HG03064 (cell line): ENCODE measurements around the gene ZFHX2.

Experiments
- ATAC-seq: cut with Tn5 transposase; IDR thresholded peaks from one replicate; pipeline ENCODE4 v1.9.1; 2021; ENCODE audit warnings: low read depth; ENCODE audit not compliant: unreplicated experiment

The ZFHX2 gene

GRCh38 chr14:23523229-23524016 is 28.1 kb downstream of the ZFHX2 start:
- ATAC-seq: no peak

GRCh38 chr14:23522643-23523198 is 28.8 kb downstream of the ZFHX2 start:
- ATAC-seq: no peak

GRCh38 chr14:23521785-23522640 is 29.6 kb downstream of the ZFHX2 start:
- no peak for ATAC-seq

- no peak for ATAC-seq
Observed at GRCh38 chr14:23520899-23521533, 30.5 kb downstream of the ZFHX2 start.

- no peak for ATAC-seq
Observed at GRCh38 chr14:23518709-23519108, 32.9 kb downstream of the ZFHX2 start.

GRCh38 chr14:23517650-23518326 is 33.8 kb downstream of the ZFHX2 start:
- no peak for ATAC-seq

- ATAC-seq: no peak
Observed at GRCh38 chr14:23514644-23514957, 37.0 kb downstream of the ZFHX2 start.

GRCh38 chr14:23513818-23514643 is 37.5 kb downstream of the ZFHX2 start:
- no peak for ATAC-seq

- no peak for ATAC-seq
Observed at GRCh38 chr14:23513005-23513817, 38.4 kb downstream of the ZFHX2 start.

- ATAC-seq: no peak
Observed at GRCh38 chr14:23512156-23512555, 39.4 kb downstream of the ZFHX2 start.

- ATAC-seq: no peak
Observed at GRCh38 chr14:23494223-23494622, 57.3 kb downstream of the ZFHX2 start.

- no peak for ATAC-seq
Observed at GRCh38 chr14:23492618-23493272, 58.8 kb downstream of the ZFHX2 start.

- ATAC-seq: no peak
Observed at GRCh38 chr14:23487216-23487615, 64.3 kb downstream of the ZFHX2 start.

- no peak for ATAC-seq
Observed at GRCh38 chr14:23486036-23486435, 65.5 kb downstream of the ZFHX2 start.

- no peak for ATAC-seq
Observed at GRCh38 chr14:23485326-23485725, 66.2 kb downstream of the ZFHX2 start.

- no peak for ATAC-seq
Observed at GRCh38 chr14:23483236-23483854, 68.2 kb downstream of the ZFHX2 start.

- no peak for ATAC-seq
Observed at GRCh38 chr14:23482823-23483148, 68.8 kb downstream of the ZFHX2 start.
